Activated effector memory CD4-positive, alpha-beta T cell treated with Interleukin-2 at 50 U/mL for 16 hours (primary cell): ENCODE results near the gene CRLF1.
"Not testable (repeated sequence)": the region's sequence is repeated elsewhere in the genome, so short reads cannot be mapped to it uniquely, and the experiment has no call there.

Experiments
- DNase-seq: peaks from one replicate; pipeline ENCODE4 v3.0.0-alpha.2; 2020

CRLF1 gene

GRCh38 chr19:18608102-18608804 lies 1.7 kb upstream of the CRLF1 start:
- no peak for DNase-seq

- no peak for DNase-seq
Observed at GRCh38 chr19:18607226-18608101, 865 bp upstream of the CRLF1 start.

DNA sequence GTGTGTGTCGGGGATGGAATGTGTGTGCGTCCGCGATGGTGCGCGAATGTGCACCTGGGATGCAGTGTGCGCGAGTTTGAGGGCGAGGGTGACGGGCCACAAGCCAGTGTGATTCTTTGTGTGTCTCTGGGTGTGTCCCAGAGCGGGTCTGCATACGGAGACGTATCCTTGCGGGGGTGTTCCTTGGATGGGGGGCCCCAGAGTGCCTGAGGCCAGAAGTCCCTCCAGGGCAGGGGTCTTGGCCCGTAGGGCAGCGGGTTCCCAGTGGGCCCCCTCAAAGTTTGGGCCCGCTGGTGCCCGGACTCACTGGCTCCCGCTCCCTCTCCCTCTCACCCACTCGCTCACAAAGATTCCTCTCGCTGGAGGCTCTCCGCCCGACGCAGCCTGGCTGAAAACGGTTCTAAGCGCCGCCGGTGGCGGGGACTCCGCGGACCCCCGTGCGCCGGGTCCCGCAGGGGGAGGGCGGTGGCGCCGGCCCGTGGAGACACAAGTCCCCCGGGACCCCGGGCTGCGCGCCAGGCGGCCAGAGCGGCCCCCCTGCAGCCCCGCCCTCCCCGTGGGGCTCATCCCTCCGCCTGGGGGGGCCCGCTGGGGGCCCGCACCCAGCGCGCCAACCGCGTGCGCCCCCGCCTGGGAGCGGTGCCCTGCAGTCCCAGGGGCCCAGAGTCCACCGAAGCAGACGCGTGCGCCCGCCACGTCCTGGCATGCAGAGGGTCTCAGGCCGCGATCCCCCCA lies 886 bp downstream of the CRLF1 start:
- DNase-seq: no peak

GRCh38 chr19:18605196-18605545 lies 1.4 kb downstream of the CRLF1 start:
- no peak for DNase-seq

- no peak for DNase-seq
Observed at GRCh38 chr19:18604820-18605159, 1.8 kb downstream of the CRLF1 start.

GRCh38 chr19:18603958-18604819 lies 2.4 kb downstream of the CRLF1 start:
- no peak for DNase-seq

DNA sequence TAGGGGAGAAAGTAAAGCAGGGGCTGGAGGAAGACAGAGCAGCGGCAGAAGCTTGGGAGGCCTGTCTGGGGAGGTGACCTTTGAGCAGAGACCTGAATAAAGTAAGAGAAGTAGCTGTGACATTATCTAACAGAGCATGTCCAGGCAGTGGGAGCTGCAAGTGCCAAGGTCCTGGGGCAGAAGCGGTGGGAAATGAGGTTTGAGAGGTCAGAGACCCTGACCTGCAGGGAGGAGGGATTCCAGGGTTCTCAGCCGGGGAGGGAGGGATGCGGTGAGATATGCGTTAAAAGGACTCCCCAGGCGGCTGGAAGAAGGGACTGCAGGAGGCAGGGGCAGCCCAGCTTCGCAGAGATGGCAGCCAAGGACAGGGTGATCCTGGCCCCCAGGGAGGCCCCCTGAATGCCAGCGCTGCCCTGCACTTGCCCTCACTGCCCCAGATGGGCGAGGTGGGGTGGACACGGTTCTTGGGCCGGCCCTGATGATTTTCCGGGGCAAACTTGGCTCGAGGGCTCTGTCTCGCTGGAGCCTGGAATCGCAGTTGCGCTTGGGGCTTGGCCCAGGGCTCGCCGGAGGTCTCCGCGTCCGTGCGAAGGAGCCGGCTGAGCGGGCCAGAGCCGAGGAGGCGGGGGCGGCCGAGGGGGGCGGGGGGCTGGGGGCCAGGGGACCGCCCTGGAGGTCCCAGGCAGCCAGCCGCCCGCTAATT lies 3.2 kb downstream of the CRLF1 start:
- DNase-seq: no peak

GRCh38 chr19:18601875-18602274 lies 4.7 kb downstream of the CRLF1 start:
- no peak for DNase-seq

- not testable (repeated sequence) for DNase-seq
Observed at GRCh38 chr19:18600692-18601397, 5.8 kb downstream of the CRLF1 start.

DNA sequence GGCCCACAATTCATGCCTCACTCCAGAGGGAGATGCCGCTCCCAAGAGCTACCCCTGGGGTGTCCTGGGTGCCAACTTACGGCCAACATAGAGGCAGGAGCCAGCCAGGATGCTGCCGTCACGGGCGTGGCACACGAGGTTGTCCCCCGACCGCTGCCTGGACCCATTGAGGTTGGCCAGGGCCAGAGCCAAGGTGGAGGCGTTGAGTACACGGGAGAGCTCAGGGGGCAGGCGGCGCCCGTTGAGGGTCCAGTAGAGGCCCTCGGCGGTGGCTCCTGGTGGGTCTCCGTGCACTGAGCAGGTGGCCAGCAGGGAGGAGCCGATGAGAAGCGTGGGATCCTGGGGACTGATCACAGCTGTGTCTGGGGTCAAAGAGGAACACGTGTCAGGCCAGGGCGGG lies 7.1 kb downstream of the CRLF1 start:
- DNase-seq: no peak

GRCh38 chr19:18597809-18598660 lies 8.6 kb downstream of the CRLF1 start:
- DNase-seq: no peak

DNA sequence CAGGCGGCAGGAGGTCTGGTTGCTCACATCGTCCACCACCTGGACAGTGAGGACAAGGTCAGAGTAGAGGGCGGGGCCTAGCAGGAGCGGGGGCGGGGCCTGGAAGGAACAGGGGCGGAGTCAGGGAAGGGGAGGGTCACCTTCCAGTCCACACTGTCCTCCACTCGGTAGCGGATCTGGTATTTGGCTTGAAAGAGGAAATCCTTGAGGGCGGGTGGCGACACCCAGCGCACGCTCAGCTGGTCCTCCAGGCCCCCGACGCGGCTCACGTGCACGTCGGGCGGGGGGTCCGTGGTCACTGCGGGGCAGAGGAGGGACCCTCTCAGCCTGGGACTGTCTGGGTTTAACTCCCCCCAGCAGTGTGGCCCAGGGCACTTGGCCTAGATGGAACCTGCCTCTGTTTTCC lies 9.8 kb downstream of the CRLF1 start:
- DNase-seq: no peak

- DNase-seq: no peak
Observed at GRCh38 chr19:18595475-18595874, 11.1 kb downstream of the CRLF1 start.

DNA sequence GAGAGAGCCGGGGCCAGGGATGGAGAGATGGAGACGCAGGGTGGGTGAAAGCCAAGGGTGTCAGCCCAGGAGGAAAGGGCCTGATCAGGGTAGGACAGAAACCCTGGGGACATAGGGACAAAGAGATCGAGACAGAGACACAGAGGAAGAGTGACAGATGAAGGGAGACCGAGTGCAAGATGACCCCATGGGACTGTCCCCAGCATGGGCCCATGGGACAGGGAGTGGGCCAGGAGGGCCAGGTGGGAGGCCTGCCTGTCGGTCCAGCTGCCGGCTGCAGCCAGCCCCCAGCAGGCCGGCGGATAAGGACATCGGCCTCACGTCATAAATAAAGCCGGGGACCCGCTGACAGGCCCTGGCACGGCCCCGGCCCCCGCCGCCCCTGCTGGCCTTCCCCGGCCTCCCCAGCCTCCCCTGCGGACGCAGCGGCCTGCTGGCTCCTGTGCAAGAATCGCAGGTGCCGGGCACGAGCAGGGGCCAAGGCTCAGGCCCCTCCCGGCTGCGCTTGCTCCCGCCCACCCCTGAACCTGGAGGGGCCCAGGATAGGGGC lies 11.7 kb downstream of the CRLF1 start:
- no peak for DNase-seq

- DNase-seq: peak; percentile 57
Observed at GRCh38 chr19:18594096-18594823, 12.3 kb downstream of the CRLF1 start.

DNA sequence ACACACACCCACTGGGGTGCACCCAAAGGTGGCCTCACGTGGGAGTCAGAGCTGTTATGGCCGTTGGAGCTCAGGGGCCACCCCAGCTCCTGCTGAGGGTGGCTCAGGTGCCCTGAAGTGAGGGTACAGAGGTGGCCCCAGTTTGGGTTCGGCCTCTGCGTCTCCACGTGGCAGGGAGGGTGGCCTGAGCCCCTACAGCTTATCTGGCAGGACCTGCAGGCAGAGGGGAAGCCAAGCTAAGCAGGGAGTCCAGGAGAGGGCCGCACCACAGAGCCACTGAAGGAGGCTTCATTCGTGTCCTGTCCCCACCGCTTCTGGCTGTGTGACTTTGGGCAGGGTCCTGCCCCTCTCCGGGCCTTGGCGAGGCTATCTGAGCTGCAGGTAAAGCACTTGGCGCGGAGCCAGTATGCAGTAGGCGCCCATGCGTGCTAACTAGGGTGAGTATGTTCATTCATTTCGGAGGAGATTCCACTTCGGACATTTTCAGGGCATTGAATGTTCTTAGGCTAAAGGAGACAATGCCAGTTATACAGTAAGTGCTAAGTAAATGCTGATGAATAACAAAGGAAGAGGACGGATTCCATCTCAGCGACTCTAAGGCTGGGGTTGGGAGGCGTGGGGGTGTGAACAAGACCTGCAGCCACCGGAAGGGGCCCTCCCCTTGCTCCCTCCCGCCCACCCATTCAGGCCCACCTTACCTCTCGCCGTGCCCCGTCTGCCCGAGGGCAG lies 13.1 kb downstream of the CRLF1 start:
- DNase-seq: no peak

- not testable (repeated sequence) for DNase-seq
Observed at GRCh38 chr19:18592732-18593131, 13.9 kb downstream of the CRLF1 start.

DNA sequence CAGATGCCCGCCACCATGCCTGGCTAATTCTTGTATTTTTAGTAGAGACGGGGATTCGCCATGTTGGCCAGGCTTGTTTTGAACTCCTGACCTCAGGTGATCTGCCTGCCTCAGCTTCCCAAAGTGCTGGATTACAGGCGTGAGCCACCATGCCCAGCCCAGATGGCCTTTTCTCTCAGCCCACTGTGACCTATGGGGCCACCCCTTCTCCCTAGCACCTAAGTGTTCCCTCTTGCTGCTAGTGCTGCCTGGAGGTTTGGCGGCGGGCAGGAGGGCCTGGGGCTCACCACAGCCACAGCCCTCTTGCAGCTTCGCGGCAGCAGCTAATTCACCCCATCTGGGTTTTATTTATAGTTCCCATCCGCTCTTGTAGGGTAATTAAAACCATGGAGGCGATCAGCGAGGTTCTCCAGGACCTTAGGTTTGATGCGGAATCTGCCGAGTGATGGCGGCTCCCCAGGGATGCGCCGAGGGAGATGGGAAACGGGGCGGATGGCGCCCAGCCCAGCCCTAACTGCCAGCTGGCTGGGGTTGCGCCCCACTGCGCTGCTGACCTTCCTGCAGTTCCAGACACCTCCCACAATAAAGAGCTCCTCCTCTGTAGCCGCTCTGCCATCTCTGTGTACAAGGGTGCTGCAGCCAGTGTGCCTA lies 14.7 kb downstream of the CRLF1 start:
- DNase-seq: no peak
